ENCODE results near the gene CERS6. TPM values are rescaled to one million over a fixed set of nuclear protein-coding genes. Genes with fewer than 3 reads are reported as not detected.
A peak's percentile ranks its signal among the peaks of the same experiment; 100 is the strongest.

The CERS6 gene
- total RNA-seq, 1 donor from 2014 or later: 21.8 TPM

DNA sequence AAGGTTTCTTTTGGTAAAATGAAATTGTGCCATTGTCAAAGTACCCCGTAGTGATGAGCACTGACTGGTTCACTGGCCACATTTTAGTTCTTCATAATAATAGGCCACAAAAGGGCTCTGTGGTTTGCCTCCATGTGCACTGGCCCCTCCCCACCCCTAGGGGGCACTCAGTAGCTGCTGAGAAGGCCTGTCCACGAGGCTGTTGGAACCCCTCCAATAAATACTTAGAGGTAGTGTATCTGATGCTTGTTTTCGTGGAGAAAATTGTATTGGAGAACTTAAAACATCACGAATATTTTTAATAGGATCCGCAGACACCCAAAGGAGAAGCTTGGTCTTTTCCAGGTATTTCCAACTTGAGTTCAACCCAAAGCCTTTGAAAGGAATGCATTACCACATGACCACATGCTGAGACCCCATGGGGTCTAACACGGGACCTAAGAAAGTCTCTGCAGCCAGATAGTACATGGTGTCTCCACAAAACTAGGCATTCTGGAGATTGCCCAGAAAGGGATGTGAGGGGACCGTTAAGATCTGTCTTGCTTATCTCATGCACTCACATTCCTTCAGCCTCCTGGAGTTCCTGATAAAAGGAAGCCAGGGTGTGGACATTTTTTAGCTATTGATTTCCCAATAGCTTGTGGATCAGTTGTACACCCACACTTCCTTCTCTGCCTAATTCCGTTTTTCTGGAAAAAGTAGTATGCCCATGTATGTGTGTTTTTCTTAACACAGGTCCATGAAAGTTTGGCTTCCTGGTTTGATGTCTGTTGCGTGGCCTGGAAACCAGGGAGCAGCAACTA is 317.8 kb downstream of the CERS6 start:
- no peaks in the 10 kb centered on the region for H3K27me3 ChIP-seq (ENCODE audit: low read depth)
- peaks cover 4% of the 10 kb centered on the region for H3K4me1 ChIP-seq
- no peak overlapping the region for H3K4me3 ChIP-seq
- no peak overlapping the region for H3K27ac ChIP-seq
- no peaks in the 10 kb centered on the region for H3K9me3 ChIP-seq
- ATAC-seq (peak; percentile 84 to 93), DNase-seq (peak; percentile 56)
- no peaks in the 10 kb centered on the region for H3K36me3 ChIP-seq
- TF ChIP-seq, protein P1, sequence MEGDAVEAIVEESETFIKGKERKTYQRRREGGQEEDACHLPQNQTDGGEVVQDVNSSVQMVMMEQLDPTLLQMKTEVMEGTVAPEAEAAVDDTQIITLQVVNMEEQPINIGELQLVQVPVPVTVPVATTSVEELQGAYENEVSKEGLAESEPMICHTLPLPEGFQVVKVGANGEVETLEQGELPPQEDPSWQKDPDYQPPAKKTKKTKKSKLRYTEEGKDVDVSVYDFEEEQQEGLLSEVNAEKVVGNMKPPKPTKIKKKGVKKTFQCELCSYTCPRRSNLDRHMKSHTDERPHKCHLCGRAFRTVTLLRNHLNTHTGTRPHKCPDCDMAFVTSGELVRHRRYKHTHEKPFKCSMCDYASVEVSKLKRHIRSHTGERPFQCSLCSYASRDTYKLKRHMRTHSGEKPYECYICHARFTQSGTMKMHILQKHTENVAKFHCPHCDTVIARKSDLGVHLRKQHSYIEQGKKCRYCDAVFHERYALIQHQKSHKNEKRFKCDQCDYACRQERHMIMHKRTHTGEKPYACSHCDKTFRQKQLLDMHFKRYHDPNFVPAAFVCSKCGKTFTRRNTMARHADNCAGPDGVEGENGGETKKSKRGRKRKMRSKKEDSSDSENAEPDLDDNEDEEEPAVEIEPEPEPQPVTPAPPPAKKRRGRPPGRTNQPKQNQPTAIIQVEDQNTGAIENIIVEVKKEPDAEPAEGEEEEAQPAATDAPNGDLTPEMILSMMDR (IDR thresholded peaks at IDR 0.05): peak; percentile 83
- intact Hi-C loops (cut with DNase I): loop anchor here (10.0 kb wide), 1 partner anchor 151 kb away; no protein-coding TSS in a partner anchor

DNA sequence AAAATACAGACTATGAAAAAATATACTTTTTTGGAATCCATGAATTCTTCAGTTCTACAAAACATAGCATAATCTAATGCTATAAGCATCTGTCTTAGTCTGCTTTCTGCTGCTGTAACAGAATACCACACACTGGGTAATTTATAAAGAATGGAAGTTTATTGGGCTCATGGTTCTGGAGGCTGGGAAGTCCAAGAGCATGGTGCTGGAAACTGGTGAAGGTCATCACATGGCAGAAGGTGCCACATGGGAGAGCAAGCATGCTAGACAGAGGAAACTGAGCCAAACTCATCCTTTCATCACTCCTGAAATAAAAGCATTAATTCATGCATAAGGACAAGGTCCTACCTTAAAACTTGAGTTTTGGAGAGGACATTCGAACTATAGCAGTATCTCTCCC is 319.8 kb downstream of the CERS6 start:
- Histone ChIP-seq H3K36me3 (no peaks in the 10 kb centered on the region), H3K4me1 (peaks cover 10% of the 10 kb centered on the region), H3K4me3 (no peak overlapping the region), H3K27ac (no peak overlapping the region), H3K9me3 (no peaks in the 10 kb centered on the region), H3K27me3 (ENCODE audit: low read depth) (no peaks in the 10 kb centered on the region)
- no peak for DNase-seq
- ATAC-seq: no peak
- TF ChIP-seq, protein P1 (IDR thresholded peaks at IDR 0.05): no peak
- intact Hi-C loops (cut with DNase I): loop anchor here (10.0 kb wide), 1 partner anchor 149 kb away; no protein-coding TSS in a partner anchor

DNA sequence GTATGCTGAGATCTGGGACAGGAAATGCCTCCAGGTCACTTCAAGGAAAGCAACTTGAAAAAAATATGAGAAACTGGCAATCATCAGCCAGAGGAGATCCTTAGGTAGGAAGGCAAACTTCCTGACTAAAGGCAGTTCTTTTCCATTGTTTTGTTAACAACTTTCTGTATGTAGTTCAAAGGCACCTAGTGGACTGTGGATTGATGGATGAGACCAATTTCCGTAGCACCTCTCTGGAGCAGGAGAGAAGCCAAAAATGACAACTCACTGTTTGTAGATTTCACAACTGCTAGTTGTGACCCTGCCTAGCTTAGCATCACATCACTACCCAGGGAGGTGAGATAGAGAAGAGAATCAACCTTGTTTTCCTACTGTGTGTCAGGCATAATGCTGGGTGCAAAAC is 324.6 kb downstream of the CERS6 start:
- TF ChIP-seq, protein P1 (IDR thresholded peaks at IDR 0.05): no peak
- H3K27ac ChIP-seq: no peak overlapping the region
- ATAC-seq: no peak
- no peak for DNase-seq
- intact Hi-C loops (cut with DNase I): no loop called here
- no peaks in the 10 kb centered on the region for H3K27me3 ChIP-seq (ENCODE audit: low read depth)
- peaks cover 15% of the 10 kb centered on the region for H3K4me1 ChIP-seq
- no peaks in the 10 kb centered on the region for H3K36me3 ChIP-seq
- no peaks in the 10 kb centered on the region for H3K9me3 ChIP-seq
- no peak overlapping the region for H3K4me3 ChIP-seq

DNA sequence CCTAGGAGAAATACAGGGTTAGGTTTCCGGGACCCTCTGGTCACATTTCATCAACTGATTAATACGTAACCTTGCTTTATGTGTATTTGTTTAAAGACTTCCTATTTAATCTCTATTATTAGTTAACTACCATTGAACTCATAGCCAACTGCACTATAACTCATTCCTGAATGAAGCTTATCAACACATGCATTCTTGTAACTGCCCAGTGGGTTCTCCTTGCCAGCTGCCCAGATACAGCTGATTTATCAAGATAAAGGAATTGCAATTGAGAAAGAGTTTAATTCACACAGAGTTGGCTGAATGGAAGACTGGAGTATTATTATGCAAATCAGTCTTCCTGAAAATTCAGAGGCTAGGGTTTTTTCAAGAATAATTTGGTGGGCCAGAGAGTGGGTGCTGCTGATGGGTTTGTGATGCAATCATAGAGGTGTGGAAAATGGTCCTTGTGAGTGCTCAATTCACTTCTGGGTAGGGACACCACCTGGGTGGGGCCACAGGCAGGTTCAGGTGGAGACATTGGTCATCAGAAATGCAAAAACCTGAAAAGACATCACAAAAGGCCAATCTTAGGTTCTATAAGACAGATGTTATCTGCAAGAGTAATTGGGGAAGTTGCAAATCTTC is 325.2 kb downstream of the CERS6 start:
- Histone ChIP-seq H3K27me3 (ENCODE audit: low read depth) (no peaks in the 10 kb centered on the region), H3K4me1 (peaks cover 15% of the 10 kb centered on the region), H3K4me3 (no peak overlapping the region), H3K36me3 (no peaks in the 10 kb centered on the region), H3K27ac (no peak overlapping the region), H3K9me3 (no peaks in the 10 kb centered on the region)
- ATAC-seq (no peak), DNase-seq (no peak)
- intact Hi-C loops (cut with DNase I): no loop called here
- TF ChIP-seq, protein P1 (IDR thresholded peaks at IDR 0.05): no peak

DNA sequence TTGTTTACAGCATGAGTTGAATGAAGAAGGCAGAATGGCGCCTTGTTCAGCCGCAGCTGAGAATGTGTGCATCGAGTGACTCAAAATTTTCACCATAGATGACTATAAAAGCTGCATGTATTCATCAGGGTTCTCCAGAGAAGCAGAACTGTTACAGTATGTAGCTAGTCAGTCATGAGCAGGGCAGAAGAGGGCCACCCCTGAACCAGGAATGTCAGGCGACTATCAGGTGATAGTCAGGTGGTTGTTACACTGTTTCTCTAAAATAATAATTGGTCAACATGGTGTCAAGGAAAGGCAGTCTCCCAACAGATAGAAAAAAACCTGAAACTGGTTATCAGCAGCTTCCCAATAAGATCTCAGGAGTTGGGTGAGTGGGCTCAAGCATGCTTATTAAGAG is 326.2 kb downstream of the CERS6 start:
- ATAC-seq (no peak), DNase-seq (no peak)
- peaks cover 15% of the 10 kb centered on the region for H3K4me1 ChIP-seq
- intact Hi-C loops (cut with DNase I): no loop called here
- H3K27ac ChIP-seq: no peak overlapping the region
- TF ChIP-seq, protein P1 (IDR thresholded peaks at IDR 0.05): no peak
- no peaks in the 10 kb centered on the region for H3K27me3 ChIP-seq (ENCODE audit: low read depth)
- H3K9me3 ChIP-seq: no peaks in the 10 kb centered on the region
- H3K4me3 ChIP-seq: no peak overlapping the region
- no peaks in the 10 kb centered on the region for H3K36me3 ChIP-seq
